Left lung (tissue), 10 donors: ENCODE data around the gene OGFOD1. TPM values are rescaled to one million over a fixed set of nuclear protein-coding genes. Genes with fewer than 3 reads are reported as not detected.
A peak's percentile ranks its signal among the peaks of the same experiment; 100 is the strongest.

Source experiments
- ATAC-seq: fragments of 200-7000 bp; cut with Tn5 transposase; one replicate; pipeline ENCODE4 v1.9.1; 2020; ENCODE audit warnings: moderate library complexity
- DNase-seq, 4 donors: peaks; one replicate each; pipeline ENCODE4 v3.0.0-alpha.2; 2013 to 2020
- H3K27ac ChIP-seq, 2 donors: fragments of 200-600 bp; sonication (generic) in 1 of 2; one replicate each; pipeline versions ENCODE4 v1.5.0 to v1.8.0; 2020 to 2021
- H3K27me3 ChIP-seq, 2 donors: fragments of 200-600 bp; sonication (generic) in 1 of 2; one replicate each; pipeline versions ENCODE4 v1.5.0 to v1.8.0; 2020 to 2021
- H3K36me3 ChIP-seq, 2 donors: fragments of 200-600 bp; sonication (generic) in 1 of 2; one replicate each; pipeline versions ENCODE4 v1.5.0 to v1.8.0; 2020 to 2021
- H3K4me1 ChIP-seq, 2 donors: fragments of 200-600 bp; one replicate each; pipeline ENCODE4 v1.8.0; 2021
- H3K4me3 ChIP-seq, 2 donors: fragments of 200-600 bp; sonication (generic) in 1 of 2; one replicate each; pipeline versions ENCODE4 v1.5.0 to v1.8.0; 2020 to 2021; ENCODE audit warnings: mild to moderate bottlenecking in 1 of 2
- H3K9me3 ChIP-seq, 2 donors: fragments of 200-600 bp; sonication (generic) in 1 of 2; one replicate each; pipeline versions ENCODE4 v1.5.0 to v1.8.0; 2020 to 2021
- intact Hi-C, 2 donors: fragments of 100-400 bp; cut with DNase I; formaldehyde crosslinking; loops; one replicate each; pipeline versions ENCODE4 v1.11.2 to v1.14.2; 2022
- polyA plus RNA-seq, 6 donors: library from polyadenylated mRNA; unstranded; fragments of 120-200 nt; gene quantifications; one replicate each; pipeline ENCODE4 v1.2.1, GENCODE V29; 2013; ENCODE audit not compliant: insufficient read length in 6 of 6
- total RNA-seq, 2 donors: library from RNA; stranded (reverse); fragmentation: NEBNext Ultra II Directional; extraction: Animal tissue kit (Norgen Biotek cat#: 25700); gene quantifications; one replicate each; pipeline ENCODE4 v1.2.1, GENCODE V29; 2021
- TF ChIP-seq, protein P1 (sequence below), 2 donors: fragments of 200-600 bp; sonication (generic) in 1 of 2; IDR thresholded peaks; one replicate each; pipeline versions ENCODE4 v1.5.0 to v1.8.0; 2021; ENCODE audit warnings: antibody characterized with exemption in 2 of 2
- donor health status: DM: no; HTN: yes; CAD: no.
- donor health status: DM: no; HTN: no; CAD: no.

OGFOD1 gene
- total and polyA plus RNA-seq, 8 donors: 31.1 to 42.2 (median 35.1) TPM

DNA sequence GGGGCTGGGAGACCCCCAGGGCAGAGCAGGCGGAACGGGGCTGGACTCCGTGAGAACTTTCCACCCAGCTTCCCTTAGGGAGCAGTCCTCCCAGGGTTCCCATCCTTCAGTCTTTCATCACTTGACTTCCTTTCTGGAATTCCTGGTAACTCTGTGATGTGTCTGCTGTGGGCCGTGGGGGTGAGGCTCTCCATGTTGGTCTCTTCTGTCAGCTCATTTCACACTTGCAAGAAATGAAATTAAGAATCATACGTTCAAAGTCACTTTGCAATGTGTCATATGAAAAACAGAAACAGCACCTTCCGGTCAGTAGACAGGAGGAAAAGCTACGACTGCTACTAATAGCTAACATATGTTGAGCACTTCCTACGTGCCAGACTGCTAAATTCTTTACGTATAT, 73.9 kb downstream of the OGFOD1 start:
- TF ChIP-seq, protein P1, sequence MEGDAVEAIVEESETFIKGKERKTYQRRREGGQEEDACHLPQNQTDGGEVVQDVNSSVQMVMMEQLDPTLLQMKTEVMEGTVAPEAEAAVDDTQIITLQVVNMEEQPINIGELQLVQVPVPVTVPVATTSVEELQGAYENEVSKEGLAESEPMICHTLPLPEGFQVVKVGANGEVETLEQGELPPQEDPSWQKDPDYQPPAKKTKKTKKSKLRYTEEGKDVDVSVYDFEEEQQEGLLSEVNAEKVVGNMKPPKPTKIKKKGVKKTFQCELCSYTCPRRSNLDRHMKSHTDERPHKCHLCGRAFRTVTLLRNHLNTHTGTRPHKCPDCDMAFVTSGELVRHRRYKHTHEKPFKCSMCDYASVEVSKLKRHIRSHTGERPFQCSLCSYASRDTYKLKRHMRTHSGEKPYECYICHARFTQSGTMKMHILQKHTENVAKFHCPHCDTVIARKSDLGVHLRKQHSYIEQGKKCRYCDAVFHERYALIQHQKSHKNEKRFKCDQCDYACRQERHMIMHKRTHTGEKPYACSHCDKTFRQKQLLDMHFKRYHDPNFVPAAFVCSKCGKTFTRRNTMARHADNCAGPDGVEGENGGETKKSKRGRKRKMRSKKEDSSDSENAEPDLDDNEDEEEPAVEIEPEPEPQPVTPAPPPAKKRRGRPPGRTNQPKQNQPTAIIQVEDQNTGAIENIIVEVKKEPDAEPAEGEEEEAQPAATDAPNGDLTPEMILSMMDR (IDR thresholded peaks at IDR 0.05): no peak
- H3K27me3 ChIP-seq: no peaks in the 10 kb centered on the region
- no peak overlapping the region for H3K4me3 ChIP-seq
- H3K27ac ChIP-seq: no peak overlapping the region
- intact Hi-C loops: no loop called here
- ATAC-seq (no peak), DNase-seq (peak in 1 of 4 donors; percentile 13)
- no peaks in the 10 kb centered on the region for H3K36me3 ChIP-seq
- no peaks in the 10 kb centered on the region for H3K9me3 ChIP-seq
- H3K4me1 ChIP-seq: peaks cover 4% of the 10 kb centered on the region in 2 donors

Other genes starting within 250 kb of the OGFOD1 start
- 10 to 100 TPM; 69.3 to 73.1 TPM for gene AMFR, start 26.0 kb upstream of the OGFOD1 start, total RNA-seq
- gene AMFR, start 26.0 kb upstream of the OGFOD1 start, polyA plus RNA-seq: 10 to 100 TPM; 64.2 to 88.5 (median 68.9) TPM
- 10 to 100 TPM; 80.8 to 89.4 TPM for gene NUDT21, start 222 bp upstream of the OGFOD1 start, total RNA-seq
- gene NUDT21, start 222 bp upstream of the OGFOD1 start, polyA plus RNA-seq: 100 to 1,000 TPM; 111 to 136 (median 126) TPM
- gene BBS2, start 68.5 kb downstream of the OGFOD1 start, total RNA-seq: 10 to 100 TPM; 23.9 to 38.6 TPM
- 100 to 1,000 TPM in 1 of 6 donors, 10 to 100 TPM in 5; 74.5 to 109 (median 85.3) TPM for gene BBS2, start 68.5 kb downstream of the OGFOD1 start, polyA plus RNA-seq
- not detected for gene MT4, start 113.5 kb downstream of the OGFOD1 start, total RNA-seq
- not detected for gene MT4, start 113.5 kb downstream of the OGFOD1 start, polyA plus RNA-seq
- not detected for gene MT3, start 138.0 kb downstream of the OGFOD1 start, total RNA-seq
- gene MT3, start 138.0 kb downstream of the OGFOD1 start, polyA plus RNA-seq: not detected
- gene MT2A, start 157.0 kb downstream of the OGFOD1 start, total RNA-seq: 100 to 1,000 TPM; 239 to 425 TPM
- gene MT2A, start 157.0 kb downstream of the OGFOD1 start, polyA plus RNA-seq: 10 to 100 TPM; 27.1 to 50.1 (median 44.4) TPM
- gene MT1E, start 174.2 kb downstream of the OGFOD1 start, total RNA-seq: 100 to 1,000 TPM; 103 to 262 TPM
- 10 to 100 TPM in 5 of 6 donors, 1 to 10 TPM in 1; 9.0 to 16.7 (median 11.9) TPM for gene MT1E, start 174.2 kb downstream of the OGFOD1 start, polyA plus RNA-seq
- 10 to 100 TPM in 1 of 2 donors, 1 to 10 TPM in 1; 8.4 to 32.5 TPM for gene MT1M, start 181.1 kb downstream of the OGFOD1 start, total RNA-seq
- gene MT1M, start 181.1 kb downstream of the OGFOD1 start, polyA plus RNA-seq: under 1 TPM; 0.29 to 0.82 (median 0.45) TPM
- 10 to 100 TPM in 1 of 2 donors, 1 to 10 TPM in 1; 3.1 to 24.1 TPM for gene MT1A, start 187.1 kb downstream of the OGFOD1 start, total RNA-seq
- under 1 TPM in 2 of 6 donors, not detected in 4; 0.78 to 0.91 TPM for gene MT1A, start 187.1 kb downstream of the OGFOD1 start, polyA plus RNA-seq
- gene MT1B, start 200.3 kb downstream of the OGFOD1 start, total RNA-seq: not detected
- gene MT1B, start 200.3 kb downstream of the OGFOD1 start, polyA plus RNA-seq: under 1 TPM in 2 of 6 donors, not detected in 4; 0.45 to 0.66 TPM
- 10 to 100 TPM in 1 of 2 donors, 1 to 10 TPM in 1; 8.8 to 14.8 TPM for gene MT1F, start 206.4 kb downstream of the OGFOD1 start, total RNA-seq
- gene MT1F, start 206.4 kb downstream of the OGFOD1 start, polyA plus RNA-seq: 1 to 10 TPM; 4.2 to 9.6 (median 6.7) TPM
- gene MT1G, start 216.5 kb downstream of the OGFOD1 start, total RNA-seq: 10 to 100 TPM in 1 of 2 donors, 1 to 10 TPM in 1; 2.7 to 22.1 TPM
- gene MT1G, start 216.5 kb downstream of the OGFOD1 start, polyA plus RNA-seq: 1 to 10 TPM; 1.0 to 6.6 (median 1.8) TPM
- gene MT1H, start 218.3 kb downstream of the OGFOD1 start, total RNA-seq: 1 to 10 TPM in 1 of 2 donors, not detected in 1; 2.3 TPM
- 1 to 10 TPM in 3 of 6 donors, not detected in 3; 1.1 to 2.2 (median 2.1) TPM for gene MT1H, start 218.3 kb downstream of the OGFOD1 start, polyA plus RNA-seq
- gene MT1X, start 230.9 kb downstream of the OGFOD1 start, total RNA-seq: 100 to 1,000 TPM in 1 of 2 donors, 10 to 100 TPM in 1; 78.4 to 126 TPM
- 10 to 100 TPM; 14.5 to 18.2 (median 16.5) TPM for gene MT1X, start 230.9 kb downstream of the OGFOD1 start, polyA plus RNA-seq